ENCODE measurements around the gene HSD17B8. TPM values are rescaled to one million over a fixed set of nuclear protein-coding genes. Genes with fewer than 3 reads are reported as not detected.

HSD17B8 gene
- total and polyA plus RNA-seq, 10 of the 15 experiments (the other 5 are each of a cell fraction or from before 2014, with no cell fraction given): 3.1 to 54.3 (median 26.5) TPM

GRCh38 chr6:33249732-33250630, 45.5 kb downstream of the HSD17B8 start:
- Histone ChIP-seq H3K27ac (ENCODE audit: control insufficient read depth, insufficient read depth) (peak overlapping the region; percentile 94), H3K27me3 (replicated peaks in 1 of 2; ENCODE audit: control insufficient read depth in 2 of 2, insufficient read depth in 2 of 2, low read length in 1 of 2) (no peaks in the 10 kb centered on the region), H3K9ac (ENCODE audit: control insufficient read depth, insufficient read depth, low read length) (peak overlapping the region; percentile 97), H3K79me2 (ENCODE audit: control insufficient read depth, insufficient read depth, low read length) (peaks cover 13% of the 10 kb centered on the region), H3K36me3 (ENCODE audit: control insufficient read depth in 2 of 2, insufficient read depth in 2 of 2, low read length in 1 of 2) (peaks cover 2 to 12% of the 10 kb centered on the region in 2 experiments; a peak in 2 of 4 replicates), H3K4me1 (ENCODE audit: control insufficient read depth, insufficient read depth, low read length) (peaks cover 10% of the 10 kb centered on the region), H2AFZ (ENCODE audit: control insufficient read depth, low read depth, low read length) (peak overlapping the region; percentile 94), H3K4me2 (ENCODE audit: control insufficient read depth, insufficient read depth) (peak overlapping the region; percentile 98), H3K9me3 (replicated peaks; ENCODE audit: control insufficient read depth, insufficient read depth, low read length) (no peaks in the 10 kb centered on the region), H3K4me3 (peak overlapping the region; percentile 70), H4K20me1 (ENCODE audit: control insufficient read depth, insufficient read depth) (no peaks in the 10 kb centered on the region)
- no peak; the same call in 2 of the 3 replicates for ATAC-seq
- intact Hi-C loops (cut with micrococcal nuclease; ENCODE audit: unreplicated experiment) (loop anchor here (1.0 to 5.0 kb wide), 3 partner anchors 77 to 248 kb away; no protein-coding TSS in a partner anchor), in situ Hi-C loops (cut with MboI) (loop anchor here (5.0 kb wide), 2 partner anchors 133 to 248 kb away; no protein-coding TSS in a partner anchor)
- FAIRE-seq: peak; percentile 31
- CTCF ChIA-PET: interaction anchor here (0.7 to 5.5 kb wide), 25 partner anchors 11 to 316 kb away, joined by 3 to 53 read pairs (median 13); partner anchors contain the start of genes B3GALT4, HSD17B8, RGL2 and RING1
- TF ChIP-seq BRCA1 (IDR thresholded peaks at IDR 0.05; ENCODE audit: low read depth, low read length) (no peak), NKRF (conservative IDR thresholded peaks at IDR 0.05) (peak; percentile 65; the same call in 1 of the 2 replicates), YY1 (IDR thresholded peaks at IDR 0.05; ENCODE audit: low read depth, low read length) (0 out of 2 replicates have a peak, but pooled peaks have one; percentile 2), CREM (IDR thresholded peaks at IDR 0.05; ENCODE audit: low read depth) (no peak), LARP7 (IDR thresholded peaks at IDR 0.05) (peak; percentile 72; the same call in 1 of the 2 replicates), SMARCA5 (IDR thresholded peaks at IDR 0.05) (0 out of 2 replicates have a peak, but pooled peaks have one; percentile 65), ATF3 (IDR thresholded peaks at IDR 0.05; ENCODE audit: borderline replicate concordance, extremely low read depth, low read depth, low read length) (no peak), NR2C1 (IDR thresholded peaks at IDR 0.05) (peak; percentile 31), USF1 (IDR thresholded peaks at IDR 0.05; ENCODE audit: borderline replicate concordance, extremely low read length, insufficient read depth, low read depth, low read length) (no peak), MEF2B (IDR thresholded peaks at IDR 0.05; ENCODE audit: partially characterized antibody, poor library complexity, severe bottlenecking) (no peak), MXI1 (IDR thresholded peaks at IDR 0.05; ENCODE audit: low read depth, low read length) (0 out of 2 replicates have a peak, but pooled peaks have one; percentile 7), CBFB (IDR thresholded peaks at IDR 0.05; ENCODE audit: low read depth) (0 out of 2 replicates have a peak, but pooled peaks have one; percentile 5), NR2F1 (conservative IDR thresholded peaks at IDR 0.05) (no peak)
- POLR2A ChIA-PET: interaction anchor here (0.6 to 5.2 kb wide), 19 partner anchors 12 to 1382 kb away, joined by 3 to 40 read pairs (median 5); partner anchors contain the start of genes B3GALT4, HLA-DPA1, PFDN6 and RGL2
- DNase-seq (ENCODE audit: low read depth, low spot score): no peak
- WGBS (ENCODE audit: insufficient coverage, insufficient replicate concordance, low lambda C conversion rate, missing lambda C conversion rate): 14% methylated on average over 15 of the region's 15 CpGs
- BruUV-seq (replicated peaks): TSS peak; percentile 87
- RAD21 ChIA-PET (ENCODE audit: unreplicated experiment): interaction anchor here (1.0 to 3.5 kb wide), 23 partner anchors 10 to 278 kb away, joined by 3 to 25 read pairs (median 10); partner anchors contain the start of genes HLA-DPA1, HSD17B8, PFDN6 and RGL2
- SMC1A ChIA-PET (ENCODE audit: uncharacterized antibody, unreplicated experiment): interaction anchor here (0.6 to 4.2 kb wide), 21 partner anchors 19 to 249 kb away, joined by 3 to 34 read pairs (median 4); partner anchors contain the start of genes HLA-DOA, RPS18, RXRB and VPS52
